Astrocyte of the spinal cord (primary cell): Measurements from ENCODE around the gene CTSS.
"Not testable (repeated sequence)": the region's sequence is repeated elsewhere in the genome, so short reads cannot be mapped to it uniquely, and the experiment has no call there.

ENCODE experiments used
- DNase-seq: peaks from one replicate; pipeline ENCODE4 v3.0.0; 2011; ENCODE audit warnings: low read depth, low spot score
- H3K4me3 ChIP-seq: 2 replicates; pipeline ENCODE4 v1.5.1; 2011; ENCODE audit warnings: low read depth, mild to moderate bottlenecking, low read length, moderate library complexity
- in situ Hi-C: cut with HindIII; loops from 2 replicates; pipeline ENCODE4 v1.10.0; 2017; ENCODE audit warnings: low sequenced_read_pairs
- TF ChIP-seq, protein P1 (sequence below): IDR thresholded peaks from 2 replicates; pipeline ENCODE4 v1.5.1; 2012; ENCODE audit warnings: low read depth, mild to moderate bottlenecking, low read length, inconsistent platforms

The CTSS gene

DNA sequence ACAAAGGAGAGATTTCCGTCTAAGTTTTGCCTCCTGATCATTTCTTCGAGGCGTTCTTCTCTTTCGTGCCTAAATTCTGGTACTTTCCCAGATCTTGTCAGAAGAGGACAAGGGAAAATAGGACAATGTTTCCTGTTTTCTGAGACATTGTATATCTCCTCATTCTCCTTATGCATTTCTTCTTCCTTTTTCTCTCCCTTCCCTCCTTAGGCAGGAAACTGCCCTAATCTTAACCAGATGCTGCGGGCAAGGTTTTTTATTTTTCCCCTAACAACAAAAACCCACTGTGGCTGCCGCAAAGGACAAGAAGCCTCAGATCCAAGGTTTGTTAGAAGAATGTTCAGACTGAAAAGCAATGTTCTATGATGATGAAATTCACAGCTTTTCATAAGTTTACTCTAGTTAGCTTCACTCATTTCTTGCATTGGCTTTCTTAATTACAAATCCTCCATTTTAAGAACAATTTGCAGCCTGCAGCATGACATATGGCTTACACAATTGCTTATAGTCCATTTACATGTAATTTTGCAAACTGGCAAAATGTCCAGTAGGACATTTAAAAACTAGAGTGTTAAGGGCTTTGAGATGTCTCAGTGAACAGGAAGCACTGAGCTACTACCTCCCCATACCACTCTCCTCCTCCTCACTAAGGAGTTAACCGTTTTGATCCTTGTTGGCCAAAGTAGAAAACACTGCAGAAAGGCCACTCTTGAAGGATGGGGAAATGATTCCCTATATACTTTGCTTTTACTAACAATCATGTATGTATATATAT is 41.9 kb upstream of the CTSS start:
- in situ Hi-C loops, result no loop called here
- H3K4me3 ChIP-seq, result peak overlapping the region; percentile 1
- TF ChIP-seq, protein P1, sequence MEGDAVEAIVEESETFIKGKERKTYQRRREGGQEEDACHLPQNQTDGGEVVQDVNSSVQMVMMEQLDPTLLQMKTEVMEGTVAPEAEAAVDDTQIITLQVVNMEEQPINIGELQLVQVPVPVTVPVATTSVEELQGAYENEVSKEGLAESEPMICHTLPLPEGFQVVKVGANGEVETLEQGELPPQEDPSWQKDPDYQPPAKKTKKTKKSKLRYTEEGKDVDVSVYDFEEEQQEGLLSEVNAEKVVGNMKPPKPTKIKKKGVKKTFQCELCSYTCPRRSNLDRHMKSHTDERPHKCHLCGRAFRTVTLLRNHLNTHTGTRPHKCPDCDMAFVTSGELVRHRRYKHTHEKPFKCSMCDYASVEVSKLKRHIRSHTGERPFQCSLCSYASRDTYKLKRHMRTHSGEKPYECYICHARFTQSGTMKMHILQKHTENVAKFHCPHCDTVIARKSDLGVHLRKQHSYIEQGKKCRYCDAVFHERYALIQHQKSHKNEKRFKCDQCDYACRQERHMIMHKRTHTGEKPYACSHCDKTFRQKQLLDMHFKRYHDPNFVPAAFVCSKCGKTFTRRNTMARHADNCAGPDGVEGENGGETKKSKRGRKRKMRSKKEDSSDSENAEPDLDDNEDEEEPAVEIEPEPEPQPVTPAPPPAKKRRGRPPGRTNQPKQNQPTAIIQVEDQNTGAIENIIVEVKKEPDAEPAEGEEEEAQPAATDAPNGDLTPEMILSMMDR, result no peak
- DNase-seq, result no peak

DNA sequence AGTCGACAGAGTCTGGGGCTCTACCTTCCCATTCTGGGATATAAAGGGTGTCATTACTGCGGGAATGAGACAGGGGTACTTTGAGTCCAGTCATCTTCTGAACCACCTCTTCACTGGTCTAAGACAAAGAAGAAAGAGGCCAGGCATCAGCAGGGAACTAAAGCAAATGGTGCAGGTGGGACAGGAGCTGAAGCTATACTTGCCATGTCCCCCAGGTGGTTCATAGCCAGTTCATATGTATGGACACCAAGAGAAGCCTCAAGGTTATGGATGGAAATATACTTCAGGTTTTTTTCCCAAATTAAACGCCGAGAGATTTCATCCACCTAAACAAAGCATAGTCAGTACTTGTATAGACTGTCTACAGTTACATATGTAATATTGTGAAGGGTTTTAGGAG is 40.3 kb upstream of the CTSS start:
- H3K4me3 ChIP-seq, result no peak overlapping the region
- TF ChIP-seq, protein P1, result no peak
- in situ Hi-C loops, result no loop called here
- no peak for DNase-seq

DNA sequence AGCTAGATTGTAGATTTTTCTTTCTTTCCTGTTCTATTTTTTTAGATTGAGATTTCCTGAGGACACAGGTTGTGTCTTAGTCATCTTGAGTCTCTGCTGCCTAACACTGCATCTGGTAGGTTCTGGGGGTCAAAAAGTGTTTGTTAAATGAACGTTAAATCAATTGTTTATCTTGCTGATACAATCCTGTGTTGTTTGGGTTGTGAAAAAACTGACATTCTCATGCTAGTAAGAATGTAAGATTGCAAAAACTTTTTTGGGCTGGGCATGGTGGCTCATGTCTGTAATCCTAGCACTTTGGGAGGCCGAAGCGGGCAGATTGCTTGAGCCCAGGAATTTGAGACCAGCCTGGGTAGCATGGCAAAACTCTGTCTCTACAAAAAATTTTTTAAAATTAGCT is 39.1 kb upstream of the CTSS start:
- no peak overlapping the region for H3K4me3 ChIP-seq
- TF ChIP-seq, protein P1, result no peak
- in situ Hi-C loops, result no loop called here
- no peak for DNase-seq

DNA sequence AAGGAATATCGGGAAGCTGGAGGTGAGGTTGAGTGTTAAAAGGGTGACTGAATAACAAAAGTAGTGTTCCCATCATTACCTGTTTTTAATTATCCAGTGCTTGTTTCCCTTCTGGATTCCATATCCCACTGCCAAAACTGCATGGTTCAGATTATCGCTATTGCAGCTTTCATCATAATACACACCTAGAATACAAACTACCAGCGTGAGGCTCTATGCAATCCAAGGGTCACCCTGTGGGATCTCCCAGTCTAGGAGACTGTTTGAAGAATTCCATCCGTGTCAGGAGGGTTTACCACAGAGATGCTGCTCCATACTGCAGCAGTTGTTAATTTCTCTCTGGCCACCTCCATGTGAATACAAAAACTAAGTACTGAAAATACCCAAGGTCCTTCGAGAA is 33.5 kb upstream of the CTSS start:
- TF ChIP-seq, protein P1, result no peak
- in situ Hi-C loops, result no loop called here
- no peak overlapping the region for H3K4me3 ChIP-seq
- DNase-seq, result no peak

DNA sequence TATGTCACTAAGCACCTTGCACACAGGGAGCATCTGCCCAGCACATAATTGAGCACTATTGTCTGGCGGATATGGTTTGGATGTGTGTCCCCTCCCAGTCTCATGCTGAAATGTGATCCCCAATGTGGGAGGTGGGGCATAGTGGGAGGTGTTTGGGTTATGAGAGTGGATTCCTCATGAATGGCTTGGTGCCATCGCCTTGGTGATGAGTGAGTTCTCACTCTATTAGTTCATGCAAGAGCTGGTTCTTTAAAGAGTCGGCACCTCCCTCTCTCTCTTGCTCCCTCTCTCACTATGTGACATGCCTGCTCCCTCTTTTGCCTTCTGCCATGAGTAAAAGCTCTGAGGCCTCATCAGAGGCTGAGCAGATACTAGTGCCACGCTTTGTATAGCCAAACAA is 32.9 kb upstream of the CTSS start:
- peak; percentile 27 for DNase-seq
- in situ Hi-C loops, result no loop called here
- H3K4me3 ChIP-seq, result no peak overlapping the region
- TF ChIP-seq, protein P1, result no peak

DNA sequence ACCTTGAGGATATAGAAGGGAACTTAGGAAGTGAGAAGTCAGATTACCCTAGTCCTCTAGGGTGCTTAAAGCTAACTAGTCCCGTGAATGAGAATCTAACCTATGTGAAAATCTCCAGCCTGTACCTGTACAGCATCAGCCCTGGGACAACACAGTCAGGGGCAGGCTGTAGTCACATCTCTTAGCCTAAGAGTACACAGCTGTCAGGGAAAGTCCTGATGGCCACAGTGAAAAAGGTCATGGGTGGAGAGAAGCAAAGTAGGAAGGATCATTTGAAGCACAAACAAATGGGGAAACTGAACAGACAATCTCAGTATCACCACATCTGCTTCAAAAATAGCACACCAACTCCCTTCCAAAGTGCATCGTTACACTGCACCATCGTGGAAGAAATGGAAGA is 30.8 kb upstream of the CTSS start:
- in situ Hi-C loops, result no loop called here
- no peak for DNase-seq
- no peak overlapping the region for H3K4me3 ChIP-seq
- TF ChIP-seq, protein P1, result no peak

DNA sequence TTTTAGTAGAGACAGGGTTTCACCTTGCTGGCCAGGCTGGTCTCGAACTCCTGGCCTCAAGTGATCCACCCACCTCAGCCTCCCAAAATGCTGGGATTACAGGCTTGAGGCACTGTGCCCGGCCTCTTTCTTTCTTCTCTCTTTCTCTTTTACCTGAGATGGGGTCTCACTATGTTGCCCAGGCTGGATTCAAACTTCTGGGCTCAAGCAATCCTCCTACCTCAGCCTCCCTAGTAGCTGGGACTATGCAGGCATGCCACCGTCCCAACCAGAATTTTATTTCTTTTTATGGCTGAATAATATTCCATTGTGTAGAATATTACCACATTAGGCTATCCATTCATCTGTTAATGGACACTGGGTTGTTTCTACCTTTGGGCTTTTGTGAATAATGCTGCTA is 28.2 kb upstream of the CTSS start:
- DNase-seq, in situ Hi-C loops, H3K4me3 ChIP-seq: not testable (repeated sequence)
